ENCODE measurements around the gene KIR2DL3. TPM values are rescaled to one million over a fixed set of nuclear protein-coding genes. Genes with fewer than 3 reads are reported as not detected.
"Not testable (repeated sequence)": the region's sequence is repeated elsewhere in the genome, so short reads cannot be mapped to it uniquely, and the experiment has no call there.

KIR2DL3 gene
- total and polyA plus RNA-seq, 3 experiments from 2014 or later: 0.29 to 5.2 TPM; not detected in 1

DNA sequence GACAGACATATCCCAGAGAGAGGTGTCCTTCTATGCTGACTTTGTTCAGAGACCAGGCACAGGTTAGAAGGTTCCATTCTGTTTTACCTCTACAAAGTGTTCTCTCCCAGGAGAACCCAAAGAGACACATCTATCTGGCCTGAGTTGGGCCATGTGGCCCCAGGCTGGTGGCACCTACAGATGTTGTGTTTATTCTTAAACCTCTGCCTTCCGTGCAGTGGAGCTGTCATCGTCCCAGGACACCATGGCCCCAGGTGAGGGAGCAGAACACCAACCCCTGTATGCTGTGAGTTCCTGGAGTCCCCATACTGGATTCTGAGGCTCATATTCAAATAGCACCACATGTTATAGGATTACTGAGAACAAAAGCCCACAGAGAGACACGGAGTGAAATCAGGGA lies 10.1 kb upstream of the KIR2DL3 start:
- H3K27me3 ChIP-seq (ENCODE audit: insufficient read depth, low read length, poor library complexity, severe bottlenecking): no peaks in the 10 kb centered on the region
- ChIA-PET POLR2A (no interaction called here), CTCF (no interaction called here)
- H3K4me1 Mint-ChIP-seq: no peaks in the 10 kb centered on the region
- H3K9me3 Mint-ChIP-seq: peaks cover 2 to 11% (median 2%) of the 10 kb centered on the region in 5 donors
- DNase-seq: no peak
- H3K27ac Mint-ChIP-seq: no peak overlapping the region
- no peaks in the 10 kb centered on the region for H3K4me1 ChIP-seq (ENCODE audit: insufficient read depth, low read length)
- no peak overlapping the region for H3K4me3 ChIP-seq (ENCODE audit: low read length)
- peaks cover 0 to 1% (median 0%) of the 10 kb centered on the region in 3 donors for H3K36me3 Mint-ChIP-seq
- no peaks in the 10 kb centered on the region for H3K9me3 ChIP-seq (ENCODE audit: low read length)
- H3K27me3 Mint-ChIP-seq: peaks cover 15 to 16% of the 10 kb centered on the region in 2 donors
- H3K27ac ChIP-seq (ENCODE audit: low read depth, low read length): no peak overlapping the region
- no peaks in the 10 kb centered on the region for H3K36me3 ChIP-seq (ENCODE audit: insufficient read depth, low read length)
- H3K4me3 Mint-ChIP-seq: no peak overlapping the region

DNA sequence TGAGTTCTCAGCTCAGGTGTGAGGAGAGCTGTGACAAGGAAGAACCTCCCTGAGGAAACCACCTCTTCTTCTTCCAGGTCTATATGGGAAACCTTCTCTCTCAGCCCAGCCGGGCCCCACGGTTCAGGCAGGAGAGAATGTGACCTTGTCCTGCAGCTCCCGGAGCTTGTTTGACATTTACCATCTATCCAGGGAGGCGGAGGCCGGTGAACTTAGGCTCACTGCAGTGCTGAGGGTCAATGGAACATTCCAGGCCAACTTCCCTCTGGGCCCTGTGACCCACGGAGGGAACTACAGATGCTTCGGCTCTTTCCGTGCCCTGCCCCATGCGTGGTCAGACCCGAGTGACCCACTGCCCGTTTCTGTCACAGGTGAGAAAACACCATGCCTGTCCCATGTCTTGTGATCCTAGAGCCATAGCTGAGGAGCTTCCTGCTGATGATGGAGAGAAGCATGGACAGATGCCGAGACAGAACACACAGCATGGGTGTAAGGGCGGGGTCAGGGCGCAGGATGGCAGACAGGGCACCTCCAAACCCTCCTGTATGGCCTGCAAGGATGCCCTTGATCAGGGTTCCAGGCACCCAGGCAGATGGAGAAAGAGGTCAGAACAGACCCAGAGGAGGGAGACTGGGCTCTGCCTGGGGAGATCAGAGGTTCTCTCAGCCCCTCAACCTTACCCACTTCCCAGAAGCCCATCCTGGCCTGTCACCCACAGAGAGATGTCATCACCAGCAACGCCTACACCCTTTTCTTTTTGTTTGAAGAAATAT lies 8.7 kb upstream of the KIR2DL3 start:
- CTCF ChIA-PET: no interaction called here
- Histone ChIP-seq H3K36me3 (ENCODE audit: insufficient read depth, low read length) (no peaks in the 10 kb centered on the region), H3K4me1 (ENCODE audit: insufficient read depth, low read length) (no peaks in the 10 kb centered on the region), H3K27me3 (ENCODE audit: insufficient read depth, low read length, poor library complexity, severe bottlenecking) (no peaks in the 10 kb centered on the region), H3K27ac (ENCODE audit: low read depth, low read length) (no peak overlapping the region), H3K4me3 (ENCODE audit: low read length) (no peak overlapping the region), H3K9me3 (ENCODE audit: low read length) (no peaks in the 10 kb centered on the region)
- POLR2A ChIA-PET: no interaction called here
- no peak for DNase-seq
- H3K27me3 Mint-ChIP-seq: peaks cover 15 to 21% of the 10 kb centered on the region in 2 donors
- no peak overlapping the region for H3K4me3 Mint-ChIP-seq
- no peaks in the 10 kb centered on the region for H3K4me1 Mint-ChIP-seq
- peaks cover 0 to 10% (median 4%) of the 10 kb centered on the region in 5 donors for H3K9me3 Mint-ChIP-seq
- peaks cover 0 to 1% (median 0%) of the 10 kb centered on the region in 3 donors for H3K36me3 Mint-ChIP-seq
- no peak overlapping the region for H3K27ac Mint-ChIP-seq

DNA sequence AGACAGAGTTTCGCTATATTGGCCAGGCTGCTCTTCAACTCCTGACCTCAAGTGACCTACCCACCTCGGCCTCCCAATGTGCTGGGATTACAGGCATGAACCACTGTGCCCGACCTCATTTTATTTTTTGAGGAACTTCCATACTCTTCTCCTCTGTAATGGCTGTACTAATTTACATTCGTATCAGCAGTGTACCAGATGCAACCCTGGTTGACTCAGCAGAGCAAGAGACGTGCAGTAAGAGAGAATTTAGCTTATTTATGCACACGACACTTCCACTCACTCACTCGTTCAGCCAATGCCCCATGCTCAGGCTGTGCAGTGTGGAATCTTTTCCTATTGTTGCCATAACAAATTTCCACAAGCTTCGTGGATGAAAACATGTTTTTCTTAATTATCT lies 7.1 kb upstream of the KIR2DL3 start:
- Mint-ChIP-seq H3K36me3 (peaks cover 0 to 1% (median 0%) of the 10 kb centered on the region in 3 donors), H3K27me3 (peaks cover 15 to 25% of the 10 kb centered on the region in 2 donors), H3K27ac (no peak overlapping the region), H3K4me3 (no peak overlapping the region), H3K4me1 (no peaks in the 10 kb centered on the region), H3K9me3 (peaks cover 0 to 7% (median 4%) of the 10 kb centered on the region in 5 donors)
- no peaks in the 10 kb centered on the region for H3K4me1 ChIP-seq (ENCODE audit: insufficient read depth, low read length)
- CTCF ChIA-PET: no interaction called here
- H3K36me3 ChIP-seq (ENCODE audit: insufficient read depth, low read length): no peaks in the 10 kb centered on the region
- no peaks in the 10 kb centered on the region for H3K9me3 ChIP-seq (ENCODE audit: low read length)
- no peak for DNase-seq
- H3K4me3 ChIP-seq (ENCODE audit: low read length): no peak overlapping the region
- no peak overlapping the region for H3K27ac ChIP-seq (ENCODE audit: low read depth, low read length)
- POLR2A ChIA-PET: no interaction called here
- H3K27me3 ChIP-seq (ENCODE audit: insufficient read depth, low read length, poor library complexity, severe bottlenecking): no peaks in the 10 kb centered on the region

DNA sequence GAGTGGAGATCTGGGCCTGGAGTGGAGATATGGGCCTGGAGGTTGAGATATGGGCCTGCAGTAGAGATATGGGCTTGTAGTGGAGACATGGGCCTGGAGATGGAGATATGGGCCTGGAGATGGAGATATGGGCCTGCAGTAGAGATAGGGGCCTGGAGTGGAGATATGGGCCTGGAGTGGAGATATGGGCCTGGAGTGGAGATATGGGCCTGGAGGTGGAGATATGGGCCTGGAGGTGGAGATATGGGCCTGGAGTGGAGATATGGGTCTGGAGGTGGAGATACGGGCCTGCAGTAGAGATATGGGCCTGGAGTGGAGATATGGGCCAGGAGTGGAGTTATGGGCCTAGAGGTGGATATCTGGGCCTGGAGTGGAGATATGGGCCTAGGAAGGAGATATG lies 402 bp downstream of the KIR2DL3 start:
- no peaks in the 10 kb centered on the region for H3K27me3 ChIP-seq (ENCODE audit: insufficient read depth, low read length, poor library complexity, severe bottlenecking)
- H3K9me3 ChIP-seq (ENCODE audit: low read length): no peaks in the 10 kb centered on the region
- H3K36me3 ChIP-seq (ENCODE audit: insufficient read depth, low read length): no peaks in the 10 kb centered on the region
- H3K4me1 Mint-ChIP-seq: no peaks in the 10 kb centered on the region
- H3K9me3 Mint-ChIP-seq: peaks cover 0 to 12% (median 2%) of the 10 kb centered on the region in 5 donors
- H3K27ac Mint-ChIP-seq: peak overlapping the region in 3 of 8 donors; percentile 1 to 85 (median 3)
- ChIA-PET CTCF (no interaction called here), POLR2A (no interaction called here)
- no peak for DNase-seq
- H3K36me3 Mint-ChIP-seq: no peaks in the 10 kb centered on the region
- H3K4me1 ChIP-seq (ENCODE audit: insufficient read depth, low read length): no peaks in the 10 kb centered on the region
- no peak overlapping the region for H3K4me3 ChIP-seq (ENCODE audit: low read length)
- peaks cover 19 to 20% of the 10 kb centered on the region in 2 donors for H3K27me3 Mint-ChIP-seq
- peak overlapping the region in 2 of 7 donors; percentile 3 to 9 for H3K4me3 Mint-ChIP-seq
- no peak overlapping the region for H3K27ac ChIP-seq (ENCODE audit: low read depth, low read length)

DNA sequence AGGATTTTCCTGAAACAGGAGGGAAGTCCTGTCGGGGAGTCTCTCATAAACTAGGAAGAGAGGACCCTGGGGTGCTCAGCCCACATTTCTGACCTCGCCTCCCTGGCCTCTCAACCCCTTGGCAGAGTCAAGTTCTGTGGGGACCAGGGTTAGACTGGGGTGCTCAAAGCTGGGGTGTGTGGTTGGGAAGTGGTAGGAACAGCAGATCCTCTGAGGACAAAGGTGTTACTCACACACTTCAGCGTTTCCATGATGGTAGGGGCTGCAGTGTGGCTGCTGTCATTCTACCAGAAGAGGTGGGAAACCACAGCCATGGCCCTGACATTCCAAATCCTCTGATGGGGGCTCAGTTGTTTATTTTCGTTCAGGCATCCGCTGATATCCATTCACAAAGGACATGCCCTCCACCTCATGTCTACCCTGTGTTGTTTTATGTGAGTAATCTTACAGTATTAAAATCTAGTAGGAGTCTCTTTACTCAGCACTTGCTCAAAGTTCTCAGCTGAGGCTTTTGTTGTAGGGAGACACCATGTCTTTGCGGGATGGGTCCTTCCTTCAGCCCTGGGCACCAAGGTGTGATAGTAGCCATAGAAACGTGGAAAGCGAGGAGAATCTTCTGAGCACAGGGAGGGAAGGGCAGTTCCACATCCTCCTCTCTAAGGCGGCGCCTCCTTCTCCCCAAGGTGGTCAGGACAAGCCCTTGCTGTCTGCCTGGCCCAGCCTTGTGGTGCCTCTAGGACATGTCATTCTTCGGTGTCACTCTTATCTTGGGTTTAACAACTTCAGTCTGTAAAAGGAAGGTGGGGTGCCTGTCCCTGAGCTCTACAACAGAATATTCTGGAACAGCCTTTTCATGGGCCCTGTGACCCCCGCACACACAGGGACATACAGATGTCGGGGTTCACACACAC lies 1.5 kb downstream of the KIR2DL3 start:
- DNase-seq: no peak
- ChIA-PET CTCF (no interaction called here), POLR2A (no interaction called here)
- peaks cover 0 to 12% (median 2%) of the 10 kb centered on the region in 5 donors for H3K9me3 Mint-ChIP-seq
- H3K36me3 Mint-ChIP-seq: no peaks in the 10 kb centered on the region
- no peak overlapping the region for H3K27ac ChIP-seq (ENCODE audit: low read depth, low read length)
- peaks cover 21 to 22% of the 10 kb centered on the region in 2 donors for H3K27me3 Mint-ChIP-seq
- no peak overlapping the region for H3K4me3 ChIP-seq (ENCODE audit: low read length)
- no peaks in the 10 kb centered on the region for H3K4me1 ChIP-seq (ENCODE audit: insufficient read depth, low read length)
- peak overlapping the region in 2 of 8 donors; percentile 8 to 18 for H3K27ac Mint-ChIP-seq
- H3K9me3 ChIP-seq (ENCODE audit: low read length): no peaks in the 10 kb centered on the region
- no peaks in the 10 kb centered on the region for H3K4me1 Mint-ChIP-seq
- no peaks in the 10 kb centered on the region for H3K27me3 ChIP-seq (ENCODE audit: insufficient read depth, low read length, poor library complexity, severe bottlenecking)
- H3K36me3 ChIP-seq (ENCODE audit: insufficient read depth, low read length): no peaks in the 10 kb centered on the region
- no peak overlapping the region for H3K4me3 Mint-ChIP-seq

DNA sequence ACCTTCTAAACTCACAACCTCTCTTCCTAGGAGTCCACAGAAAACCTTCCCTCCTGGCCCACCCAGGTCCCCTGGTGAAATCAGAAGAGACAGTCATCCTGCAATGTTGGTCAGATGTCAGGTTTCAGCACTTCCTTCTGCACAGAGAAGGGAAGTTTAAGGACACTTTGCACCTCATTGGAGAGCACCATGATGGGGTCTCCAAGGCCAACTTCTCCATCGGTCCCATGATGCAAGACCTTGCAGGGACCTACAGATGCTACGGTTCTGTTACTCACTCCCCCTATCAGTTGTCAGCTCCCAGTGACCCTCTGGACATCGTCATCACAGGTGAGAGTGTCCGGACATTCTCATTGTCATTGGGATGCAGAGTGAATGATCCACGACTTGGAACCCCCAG lies 3.6 kb downstream of the KIR2DL3 start:
- POLR2A ChIA-PET; H3K4me1 ChIP-seq (ENCODE audit: insufficient read depth, low read length); H3K4me3 Mint-ChIP-seq; H3K27ac Mint-ChIP-seq; DNase-seq; H3K4me1 Mint-ChIP-seq; H3K36me3 Mint-ChIP-seq; H3K4me3 ChIP-seq (ENCODE audit: low read length); H3K9me3 Mint-ChIP-seq; CTCF ChIA-PET; H3K27ac ChIP-seq (ENCODE audit: low read depth, low read length); H3K27me3 ChIP-seq (ENCODE audit: insufficient read depth, low read length, poor library complexity, severe bottlenecking); H3K9me3 ChIP-seq (ENCODE audit: low read length); H3K36me3 ChIP-seq (ENCODE audit: insufficient read depth, low read length): not testable (repeated sequence)
- H3K27me3 Mint-ChIP-seq: peaks cover 18 to 22% of the 10 kb centered on the region in 2 donors

DNA sequence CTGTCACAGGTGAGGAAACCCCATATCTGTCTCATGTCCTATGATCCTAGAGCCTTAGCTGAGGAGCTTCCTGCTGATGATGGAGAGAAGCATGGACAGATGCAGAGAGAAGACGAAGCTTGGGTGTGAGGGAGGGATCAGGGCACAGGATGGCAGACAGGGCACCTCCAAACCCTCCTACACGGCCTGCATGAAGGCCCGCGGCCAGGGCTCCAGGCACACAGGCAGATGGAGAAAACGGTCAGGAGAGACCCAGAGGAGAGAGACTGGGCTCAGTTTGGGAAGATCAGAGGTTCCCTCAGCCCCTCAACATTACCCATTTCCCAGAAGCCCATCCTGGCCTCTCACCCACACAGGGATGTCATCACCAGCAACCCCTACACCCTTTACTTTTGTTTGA lies 5.8 kb downstream of the KIR2DL3 start:
- H3K4me1 ChIP-seq (ENCODE audit: insufficient read depth, low read length); H3K4me1 Mint-ChIP-seq; H3K27me3 ChIP-seq (ENCODE audit: insufficient read depth, low read length, poor library complexity, severe bottlenecking); H3K36me3 ChIP-seq (ENCODE audit: insufficient read depth, low read length); DNase-seq; CTCF ChIA-PET; H3K4me3 Mint-ChIP-seq; H3K9me3 Mint-ChIP-seq; H3K9me3 ChIP-seq (ENCODE audit: low read length); H3K27ac Mint-ChIP-seq; H3K4me3 ChIP-seq (ENCODE audit: low read length); H3K36me3 Mint-ChIP-seq; POLR2A ChIA-PET; H3K27ac ChIP-seq (ENCODE audit: low read depth, low read length): not testable (repeated sequence)
- peaks cover 17 to 20% of the 10 kb centered on the region in 2 donors for H3K27me3 Mint-ChIP-seq

DNA sequence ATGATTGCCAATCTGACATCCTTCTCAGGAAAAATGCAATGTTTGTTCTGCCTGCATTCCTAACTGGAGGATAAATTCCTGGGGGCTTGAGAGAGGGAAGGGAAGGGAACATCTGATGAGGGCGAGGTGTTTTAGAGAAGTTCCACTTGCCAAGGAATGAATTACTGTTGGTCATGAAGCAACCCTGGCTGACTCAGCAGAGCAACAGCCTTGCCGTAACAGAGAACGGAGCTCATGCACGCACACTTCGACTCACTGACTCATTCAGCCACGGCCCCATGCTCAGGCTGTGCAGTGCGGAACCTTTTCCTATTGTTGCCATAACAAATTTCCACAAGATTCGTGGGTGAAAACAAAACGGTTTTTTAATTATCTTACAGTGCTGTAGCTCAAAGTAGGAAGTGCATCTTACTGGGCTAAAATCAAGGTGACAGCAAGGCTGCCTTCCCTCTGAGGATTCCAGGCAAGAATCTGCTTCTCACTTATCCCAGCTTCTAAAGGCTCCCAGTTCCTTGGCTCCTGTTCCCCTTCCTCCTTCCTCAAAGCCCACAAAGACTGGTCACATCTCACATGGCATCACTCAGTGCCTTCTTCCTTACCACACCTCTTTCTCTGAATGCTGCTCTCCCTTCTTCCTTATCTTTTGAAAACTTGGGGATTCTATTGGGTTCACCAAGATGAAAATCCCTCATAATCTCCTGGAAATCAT lies 9.5 kb downstream of the KIR2DL3 start:
- H3K27me3 Mint-ChIP-seq: peaks cover 3 to 13% of the 10 kb centered on the region in 2 donors
- CTCF ChIA-PET; H3K4me3 Mint-ChIP-seq; H3K4me3 ChIP-seq (ENCODE audit: low read length); H3K27me3 ChIP-seq (ENCODE audit: insufficient read depth, low read length, poor library complexity, severe bottlenecking); H3K36me3 Mint-ChIP-seq; H3K36me3 ChIP-seq (ENCODE audit: insufficient read depth, low read length); DNase-seq; H3K27ac Mint-ChIP-seq; H3K9me3 ChIP-seq (ENCODE audit: low read length); H3K4me1 ChIP-seq (ENCODE audit: insufficient read depth, low read length); H3K4me1 Mint-ChIP-seq; H3K9me3 Mint-ChIP-seq; H3K27ac ChIP-seq (ENCODE audit: low read depth, low read length): not testable (repeated sequence)
- POLR2A ChIA-PET: interaction anchor here (0.6 kb wide), 1 partner anchor 1068 kb away, joined by 4 read pairs; no protein-coding TSS in a partner anchor
